MV-4-11 (cell line): ENCODE data around the gene COL8A1.

ENCODE experiments used
- DNase-seq: peaks from one replicate; lab custom pipeline; 2025; lab: John Stamatoyannopoulos, UW

COL8A1 gene

DNA sequence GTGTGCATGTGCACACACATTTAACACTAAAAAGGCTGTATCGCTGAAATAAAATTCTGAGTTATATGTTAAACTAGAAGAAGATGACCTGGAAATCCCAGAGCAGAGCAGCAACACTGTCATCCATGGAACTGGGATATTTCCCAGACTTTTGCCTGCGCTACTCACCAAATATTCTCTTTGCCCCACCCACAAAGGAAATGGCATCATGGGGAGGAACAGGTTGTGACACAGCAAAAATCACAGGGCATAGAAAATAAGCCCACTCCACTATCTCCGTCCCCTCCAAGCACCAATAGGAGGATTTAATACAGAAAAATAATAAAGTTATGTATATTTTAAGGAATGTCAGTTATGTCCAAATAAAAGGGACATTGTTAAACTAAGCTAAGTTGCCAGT is 71.7 kb downstream of the COL8A1 start:
- no peak for DNase-seq

DNA sequence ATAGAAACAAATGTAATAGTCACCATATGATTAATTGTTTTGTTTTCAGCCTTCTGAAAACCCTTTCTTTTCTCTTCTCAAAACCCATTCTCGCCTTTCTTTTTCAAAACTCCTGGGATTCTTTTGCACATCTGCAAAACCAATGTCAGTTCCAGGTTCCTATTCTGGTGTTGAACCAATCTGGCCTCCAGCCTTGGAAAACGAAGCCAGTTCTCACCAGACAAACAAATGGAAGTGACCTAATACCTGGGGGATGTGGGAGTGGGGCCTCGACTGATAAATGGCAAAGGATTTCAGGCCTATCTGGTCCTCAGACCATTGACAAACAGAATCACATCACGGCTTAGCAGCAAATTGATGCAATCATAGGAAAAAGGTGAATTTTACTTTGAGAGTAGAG is 73.0 kb downstream of the COL8A1 start:
- DNase-seq = no peak

DNA sequence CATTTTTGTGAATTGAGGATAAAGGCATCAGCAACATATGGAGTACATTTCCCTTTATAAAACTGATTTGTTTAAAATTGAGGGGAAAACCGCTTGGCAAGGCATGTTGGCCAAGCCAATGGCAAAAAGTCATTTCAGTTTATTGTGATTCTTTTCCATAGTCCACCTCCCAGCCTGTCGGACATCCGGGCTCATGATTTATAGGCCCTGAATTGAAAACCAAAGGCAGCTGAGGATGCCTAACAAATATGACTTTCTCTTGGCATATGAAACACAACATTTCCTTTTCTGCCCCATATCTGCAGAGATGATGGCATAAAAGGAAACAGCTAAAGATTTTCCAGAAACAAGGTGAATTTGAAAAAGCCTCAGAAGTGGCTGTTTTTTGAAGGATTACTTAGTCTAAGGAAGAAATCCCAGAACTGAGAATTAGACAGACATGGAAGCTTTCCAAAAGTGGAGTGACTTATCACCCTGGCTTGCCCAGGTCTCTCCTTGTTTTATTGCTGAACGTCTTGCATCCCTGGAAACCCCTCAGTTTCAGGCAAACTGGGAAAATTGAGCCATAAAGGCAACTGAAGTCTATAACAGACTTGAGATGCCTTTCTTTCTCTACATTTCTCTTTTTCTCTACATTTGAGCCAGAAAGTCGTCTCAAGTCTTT is 74.0 kb downstream of the COL8A1 start:
- DNase-seq = no peak

DNA sequence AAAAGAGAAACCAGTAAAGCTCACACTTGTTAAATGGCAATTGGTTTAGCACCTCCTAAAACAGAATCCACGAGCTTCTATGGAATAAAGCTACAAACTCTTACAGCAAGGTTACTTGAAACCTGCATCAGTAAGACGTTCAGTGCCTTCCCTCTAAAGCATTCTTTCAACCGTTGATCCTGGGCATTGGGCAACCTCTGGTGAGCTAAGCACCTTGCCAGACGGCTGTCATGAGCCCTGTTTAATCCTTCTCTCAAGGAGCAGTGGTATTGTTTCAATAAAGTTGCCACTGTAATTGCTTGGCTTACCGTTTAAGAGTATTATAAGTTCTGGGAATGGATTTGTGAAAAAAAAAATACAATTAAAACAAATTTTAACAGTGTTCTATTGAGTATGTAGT is 75.0 kb downstream of the COL8A1 start:
- DNase-seq = no peak

DNA sequence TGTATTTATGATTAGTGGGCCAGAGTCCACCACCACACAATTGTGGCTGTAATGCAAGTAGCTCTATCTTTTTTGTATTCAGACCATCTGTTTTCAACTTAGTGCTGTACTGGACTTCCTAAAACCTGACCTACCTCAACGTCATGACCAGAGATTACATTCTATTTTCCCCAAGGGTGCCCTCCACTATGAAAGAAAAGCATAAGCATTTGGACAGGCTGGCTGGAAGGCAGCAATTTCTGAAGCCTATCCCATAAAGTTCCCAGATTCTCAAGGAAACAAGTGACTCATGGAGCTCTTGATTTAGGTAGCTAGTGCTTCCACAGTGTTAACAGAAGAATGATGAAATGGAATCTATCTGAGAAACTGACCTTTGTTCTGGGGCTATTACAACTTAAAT is 75.8 kb downstream of the COL8A1 start:
- no peak for DNase-seq

DNA sequence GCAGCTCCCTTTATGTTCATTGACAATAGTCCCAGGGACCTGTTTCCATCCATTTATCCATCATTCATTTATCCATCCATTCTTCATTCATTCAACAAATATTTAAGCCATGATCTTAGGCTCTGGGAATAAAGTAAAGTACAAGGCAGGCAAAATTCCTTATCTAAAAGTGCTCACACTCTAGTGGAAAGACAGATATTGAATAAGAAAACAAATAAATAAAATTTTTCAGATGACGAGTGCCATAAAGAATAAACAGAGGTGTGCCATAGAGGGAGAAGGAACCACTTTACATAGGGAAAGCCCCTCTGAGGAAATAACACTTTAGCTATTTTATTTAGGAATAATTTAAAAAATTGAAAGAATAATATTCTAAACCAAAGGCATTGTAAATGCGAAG is 76.2 kb downstream of the COL8A1 start:
- no peak for DNase-seq

DNA sequence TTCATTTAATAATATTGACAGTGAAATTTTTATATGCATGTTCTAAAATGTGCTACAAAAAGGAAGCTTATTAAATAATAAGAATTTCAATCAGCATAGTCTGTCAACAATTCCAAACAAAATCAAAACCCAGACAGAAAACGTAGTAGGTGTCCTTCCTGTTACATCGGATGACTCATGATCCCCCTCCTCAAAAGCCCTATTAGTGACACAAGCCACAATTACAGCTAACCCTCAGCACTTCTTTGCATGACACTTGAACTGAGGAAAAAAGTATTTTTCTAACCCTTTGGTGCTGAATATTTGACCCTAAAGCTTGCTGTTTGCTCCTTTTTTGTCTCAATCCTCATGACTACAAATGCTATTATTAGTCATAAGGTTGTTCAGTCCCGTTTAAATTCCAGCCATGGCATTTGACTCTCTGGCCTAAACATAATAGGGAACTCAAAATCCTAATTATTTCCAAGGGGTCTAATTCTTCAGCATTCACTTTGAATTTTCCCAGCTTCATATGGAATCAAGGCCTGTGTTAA is 78.1 kb downstream of the COL8A1 start:
- no peak for DNase-seq

DNA sequence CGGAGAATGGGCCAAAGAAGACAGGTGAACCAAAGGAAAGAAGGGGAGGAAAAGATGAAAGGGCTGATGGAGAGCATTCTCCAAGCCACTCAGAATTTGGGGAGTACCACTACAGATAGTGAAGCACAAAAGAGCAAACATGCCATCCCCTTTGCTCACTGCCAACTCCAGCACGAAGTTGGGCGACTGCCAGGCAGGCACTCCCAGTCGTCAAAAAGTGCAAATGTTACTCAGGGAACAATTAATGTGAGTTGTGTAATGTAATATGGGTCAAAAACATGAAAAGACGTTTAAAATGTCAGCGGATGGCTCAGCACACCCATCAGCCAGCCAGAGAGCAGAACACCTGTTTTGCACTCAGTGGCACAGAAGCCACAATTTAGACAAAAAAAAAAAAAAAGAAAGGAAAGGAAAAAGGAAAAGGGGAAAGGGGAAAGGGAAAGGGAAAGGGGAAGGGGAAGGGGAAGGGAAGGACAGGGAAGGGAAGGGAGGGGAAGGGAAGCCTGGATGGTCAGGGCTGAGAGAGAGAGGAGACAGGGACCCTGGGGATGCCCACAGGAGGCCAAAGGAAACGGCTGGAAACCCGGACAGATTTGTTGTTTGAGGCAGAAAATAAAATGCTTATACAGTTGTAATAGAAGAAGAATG is 82.7 kb downstream of the COL8A1 start:
- DNase-seq = no peak

DNA sequence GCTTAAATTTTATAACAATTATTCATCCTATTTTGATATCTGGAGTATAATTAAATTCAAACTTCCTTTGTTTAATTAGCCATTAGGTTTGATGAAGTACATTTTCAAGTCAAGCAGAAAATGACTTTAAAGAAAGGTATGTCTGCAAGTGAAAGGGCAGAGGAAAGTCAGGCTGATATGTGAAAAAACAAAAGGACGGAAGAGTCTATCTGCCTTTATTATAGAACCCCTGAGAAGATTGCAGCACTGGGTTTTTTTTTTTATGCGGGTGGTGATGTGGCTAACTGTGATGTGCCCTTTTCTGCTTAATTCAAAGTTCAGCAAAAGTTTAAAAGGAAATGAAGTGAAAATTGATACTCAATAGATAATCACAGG is 83.2 kb downstream of the COL8A1 start:
- no peak for DNase-seq

DNA sequence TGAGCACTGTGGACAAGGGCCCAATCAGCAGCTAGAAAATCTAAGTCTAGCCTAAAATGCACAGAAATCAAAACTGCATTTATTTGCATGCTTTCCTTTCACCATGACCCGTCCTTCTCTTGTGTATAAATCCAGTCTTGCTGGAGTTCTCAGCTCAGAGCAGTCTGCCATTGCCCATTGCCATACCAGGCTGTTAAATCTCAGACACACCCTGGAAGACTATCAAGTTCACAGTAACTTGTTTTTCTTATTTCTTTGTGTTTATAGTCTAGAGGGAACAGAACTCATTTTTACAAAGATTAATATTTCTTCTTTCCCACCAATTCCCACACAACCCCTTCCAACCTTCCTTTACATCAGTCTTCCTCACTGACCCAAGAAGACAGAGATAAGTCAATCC is 85.9 kb downstream of the COL8A1 start:
- no peak for DNase-seq

DNA sequence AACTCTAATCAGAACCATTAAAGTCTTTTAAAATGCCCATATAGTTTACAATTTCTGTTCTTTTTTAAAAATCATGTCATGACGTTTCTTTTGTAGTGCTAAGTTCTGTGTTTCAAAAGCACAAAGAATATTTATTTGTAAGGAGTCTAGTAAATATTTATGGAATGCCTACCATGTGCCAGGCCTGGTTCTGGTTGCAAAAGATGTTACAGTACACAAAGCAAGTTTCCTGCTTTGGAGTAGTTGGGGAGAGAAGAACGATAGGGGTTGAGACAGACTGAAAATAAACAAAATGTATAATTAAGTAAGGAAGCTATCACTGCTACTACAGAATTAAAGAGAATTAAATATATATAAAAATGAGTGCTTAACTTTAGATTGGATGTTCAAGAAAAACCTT is 92.5 kb downstream of the COL8A1 start:
- no peak for DNase-seq

DNA sequence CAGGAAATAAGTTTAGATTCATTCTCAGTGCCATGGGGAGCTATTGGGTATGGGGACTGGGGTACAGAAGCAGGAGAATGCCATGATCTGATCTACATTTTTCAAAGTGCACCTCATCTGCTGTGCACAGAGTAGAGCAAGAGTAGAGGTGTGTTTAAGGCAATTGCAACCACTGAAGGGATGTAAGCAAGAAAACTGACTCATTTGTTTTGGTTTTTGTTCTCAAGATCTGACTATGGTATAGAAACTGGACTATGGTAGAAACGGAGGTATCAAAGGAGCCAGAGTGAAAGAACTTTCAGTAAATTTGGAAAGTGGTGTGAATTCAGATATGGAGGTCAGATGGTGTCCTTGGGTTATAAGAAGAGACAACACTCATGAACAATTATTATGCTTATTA is 93.1 kb downstream of the COL8A1 start:
- no peak for DNase-seq

DNA sequence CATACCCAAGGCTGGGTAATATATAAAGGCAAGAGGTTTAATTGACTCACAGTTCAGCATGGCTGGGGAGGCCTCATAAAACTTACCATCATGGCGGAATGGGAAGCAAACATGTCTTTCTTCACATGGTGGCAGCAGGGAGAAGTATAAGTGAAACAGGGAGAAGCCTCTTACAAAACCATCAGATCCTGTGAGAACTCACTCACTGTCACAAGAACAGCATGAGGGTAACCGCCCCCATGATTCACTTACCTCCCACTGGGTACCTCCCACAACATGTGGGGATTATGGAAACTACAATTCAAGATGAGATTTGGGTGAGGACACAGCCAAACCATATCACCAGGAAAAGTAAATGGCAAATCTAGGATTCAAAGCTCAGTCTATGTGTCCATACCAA is 102.0 kb downstream of the COL8A1 start:
- DNase-seq = peak; percentile 1

DNA sequence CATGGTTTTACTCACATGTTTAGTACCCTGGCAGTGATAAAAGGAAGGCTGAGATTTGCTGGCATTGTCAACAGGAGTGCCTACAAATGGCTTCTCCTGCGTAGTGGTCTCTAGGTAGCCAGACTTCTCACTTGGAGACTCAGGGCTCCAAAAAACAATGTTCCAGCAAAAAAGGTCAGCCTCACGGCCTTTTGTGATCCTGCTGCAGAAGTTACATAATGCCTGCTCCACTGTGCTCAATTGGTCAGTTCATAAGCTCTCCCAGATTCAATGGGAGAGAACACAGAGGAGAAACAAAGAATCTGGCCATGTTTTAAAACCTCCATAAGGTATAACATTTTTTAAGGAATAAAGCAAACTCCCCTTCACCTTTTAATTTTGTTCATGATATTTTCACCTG is 103.2 kb downstream of the COL8A1 start:
- DNase-seq = no peak

DNA sequence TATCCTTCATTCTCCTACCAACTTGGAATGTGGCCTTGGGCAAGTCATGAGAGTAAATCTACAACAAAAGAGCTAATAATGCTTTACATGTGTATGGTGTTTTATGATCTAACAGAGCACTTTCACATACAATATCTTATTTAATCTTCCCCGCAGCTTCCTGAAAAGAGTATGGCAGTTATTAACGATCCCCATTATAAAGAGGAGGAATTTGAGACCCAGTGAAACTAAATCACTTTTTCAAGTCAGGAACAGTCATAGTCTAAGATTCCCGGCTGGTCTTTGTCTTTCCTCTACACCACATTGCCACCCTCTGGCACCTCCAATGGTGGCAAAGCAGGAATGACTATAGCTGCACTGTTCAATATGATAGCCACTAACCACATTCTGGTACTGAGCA is 109.5 kb downstream of the COL8A1 start:
- DNase-seq = no peak

DNA sequence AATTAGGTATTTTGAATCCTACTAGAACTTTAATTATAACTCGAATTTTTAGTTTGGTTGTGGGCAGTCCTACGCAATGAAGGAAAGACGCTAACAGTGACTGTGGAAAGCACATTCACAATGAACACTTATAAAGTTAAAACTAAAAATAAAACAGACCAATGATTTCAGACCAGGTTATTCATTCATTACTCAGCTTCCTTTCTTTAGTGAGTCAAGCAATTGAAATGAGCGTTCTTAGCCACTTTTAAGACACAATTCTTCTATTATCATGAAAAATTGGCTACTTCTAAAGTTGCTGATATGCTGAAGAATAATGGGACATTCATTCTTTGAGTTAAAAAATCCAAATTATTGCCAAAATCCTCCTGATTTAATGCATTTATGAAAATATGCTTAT is 113.3 kb downstream of the COL8A1 start:
- no peak for DNase-seq

DNA sequence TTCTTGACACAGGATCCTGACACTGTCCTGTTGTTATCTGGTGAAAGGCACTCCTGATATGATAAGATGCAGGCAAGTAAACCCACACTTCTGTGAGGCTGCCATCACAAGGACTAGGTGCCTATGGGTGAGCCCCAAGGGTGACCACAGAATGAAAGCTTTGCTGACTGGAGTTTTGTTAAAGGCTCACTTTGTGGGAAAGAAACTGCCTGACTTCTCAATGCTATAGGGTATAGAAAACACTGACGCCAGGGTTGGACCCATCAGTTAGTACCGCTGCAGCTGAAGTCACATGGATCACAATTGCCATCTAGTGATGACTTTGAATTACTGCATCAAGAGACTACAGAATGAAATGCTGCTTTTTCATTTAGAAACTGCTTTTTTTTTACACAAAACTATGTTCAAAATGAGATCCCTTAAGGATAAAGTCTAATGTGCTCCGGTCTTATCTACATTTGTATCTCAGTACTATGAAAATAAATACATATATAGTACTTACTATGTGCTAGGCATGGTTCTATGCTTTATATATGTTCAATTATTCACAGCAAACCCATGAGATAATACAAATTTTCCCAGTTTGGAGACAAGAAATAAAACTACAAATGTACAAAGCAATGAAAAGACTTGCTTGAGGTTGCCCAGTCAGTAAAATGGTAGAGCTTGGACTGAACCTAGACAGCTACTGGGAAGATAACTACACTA is 115.0 kb downstream of the COL8A1 start:
- peak; percentile 29 for DNase-seq

DNA sequence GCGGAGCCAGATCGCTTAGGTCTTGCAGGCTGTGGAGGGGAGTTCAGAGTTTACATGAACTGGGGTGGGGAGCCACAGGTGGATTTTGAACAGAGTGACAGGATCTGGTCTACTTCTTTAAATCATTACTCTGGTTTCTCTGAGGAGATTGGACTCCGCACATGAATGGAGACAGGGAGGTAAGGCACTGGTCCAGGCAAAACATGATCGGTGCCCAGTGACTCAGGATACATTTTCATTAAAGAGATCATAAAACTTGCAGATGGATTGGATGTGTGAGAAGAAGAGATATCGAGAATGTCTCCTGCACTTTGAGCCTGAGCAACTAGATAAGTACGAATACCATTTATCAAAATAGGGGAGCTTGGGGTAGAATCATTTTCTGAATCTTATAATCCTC is 117.4 kb downstream of the COL8A1 start:
- no peak for DNase-seq

DNA sequence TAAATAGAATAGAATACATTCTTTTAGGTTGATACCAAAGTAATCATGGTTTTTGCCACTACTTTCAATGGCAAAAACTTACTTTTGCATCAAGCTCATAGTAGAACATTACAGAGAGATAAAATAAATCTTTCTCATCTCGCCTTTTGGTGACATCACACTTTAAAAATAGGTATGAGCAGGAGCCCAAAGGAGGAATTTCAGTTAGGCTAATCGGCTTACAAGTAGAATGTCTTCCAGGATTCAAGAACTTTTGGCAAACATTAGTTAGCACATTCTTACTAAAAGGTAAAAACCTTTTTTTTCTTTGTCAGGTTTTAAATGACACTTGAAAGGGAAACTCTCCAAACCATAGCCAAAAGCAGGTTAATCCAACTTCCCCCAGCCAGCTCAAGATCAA is 119.6 kb downstream of the COL8A1 start:
- no peak for DNase-seq

DNA sequence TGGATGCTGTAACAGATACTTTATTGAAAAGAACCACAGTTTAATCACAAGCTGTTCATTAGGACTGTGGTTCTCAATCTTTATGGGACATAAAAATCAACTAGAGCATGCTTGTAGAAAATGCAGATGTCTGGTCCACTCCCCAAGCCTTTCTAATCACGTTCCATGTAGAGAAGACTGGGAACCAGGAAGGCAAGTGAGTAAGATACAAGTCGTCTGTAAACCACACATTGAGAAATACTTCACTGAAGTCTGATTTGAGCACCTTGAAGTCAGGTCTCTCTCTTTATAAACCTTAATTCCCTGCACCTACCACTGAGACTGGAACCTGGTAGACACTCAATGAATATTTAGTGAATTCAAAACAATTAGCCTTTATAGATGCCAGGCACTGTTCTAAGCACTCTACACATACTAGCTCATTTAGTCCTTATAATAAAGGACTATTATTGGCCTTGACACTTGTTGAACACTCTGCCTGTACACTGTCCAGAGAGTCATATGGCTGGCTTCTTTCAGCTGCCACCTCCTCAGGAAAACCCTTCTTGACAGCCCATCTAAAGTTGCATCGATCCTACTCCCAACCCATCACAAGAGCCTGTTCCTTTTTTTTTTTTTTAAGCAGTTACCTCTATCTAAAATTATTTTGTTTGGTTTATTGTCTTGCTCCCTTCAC is 120.2 kb downstream of the COL8A1 start:
- no peak for DNase-seq

DNA sequence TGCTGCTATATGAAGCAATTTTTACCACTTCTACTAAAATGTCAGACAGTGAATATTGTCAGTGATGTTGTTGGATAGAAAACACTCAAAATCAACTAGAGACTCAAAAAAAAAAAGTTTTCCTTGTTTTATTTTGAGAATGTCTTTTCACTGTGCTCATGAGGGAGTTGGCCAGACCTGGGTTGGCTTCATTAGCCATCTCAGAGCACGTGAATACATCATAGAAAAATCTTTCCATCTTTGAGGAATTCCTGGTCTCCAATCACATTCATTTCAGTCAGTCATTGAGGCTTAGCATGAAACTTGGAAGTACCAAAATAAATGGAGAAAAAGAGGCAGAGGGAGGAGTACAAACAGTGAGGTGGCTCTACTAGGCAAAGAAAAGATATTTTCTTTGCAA is 121.6 kb downstream of the COL8A1 start:
- no peak for DNase-seq

DNA sequence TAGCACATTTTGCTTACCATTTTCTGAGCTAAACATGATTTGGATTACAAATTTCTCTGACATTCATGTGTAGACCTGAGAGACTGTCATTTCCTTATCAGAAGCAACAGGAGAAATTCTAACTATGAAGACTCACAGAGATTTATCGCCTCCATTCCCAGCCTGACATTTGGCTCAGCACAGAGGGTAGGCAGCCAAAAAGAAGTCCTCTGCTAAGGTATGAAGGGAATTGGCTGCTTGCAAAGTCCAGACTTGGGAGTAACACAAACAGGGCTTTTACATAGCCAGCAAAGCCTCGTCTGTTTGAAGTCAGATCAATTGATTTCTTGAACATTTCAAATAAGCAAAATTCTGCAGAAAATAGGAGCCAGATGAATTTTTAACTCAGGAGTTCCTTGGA is 122.2 kb downstream of the COL8A1 start:
- DNase-seq = no peak
